ENCODE results near the gene CPA4.
"Not testable (repeated sequence)": the region's sequence is repeated elsewhere in the genome, so short reads cannot be mapped to it uniquely, and the experiment has no call there.

The CPA4 gene

GRCh38 chr7:130304878-130305277 is 11.9 kb downstream of the CPA4 start:
- Mint-ChIP-seq H3K9me3 (no peaks in the 10 kb centered on the region), H3K4me1 (peaks cover 7% of the 10 kb centered on the region), H3K27me3 (no peaks in the 10 kb centered on the region), H3K4me3 (no peak overlapping the region), H3K27ac (no peak overlapping the region)
- ATAC-seq (no peak), DNase-seq (no peak)

GRCh38 chr7:130305433-130306042 is 12.6 kb downstream of the CPA4 start:
- DNase-seq = no peak
- Mint-ChIP-seq H3K27me3 (no peaks in the 10 kb centered on the region), H3K9me3 (no peaks in the 10 kb centered on the region), H3K4me1 (peaks cover 7% of the 10 kb centered on the region), H3K4me3 (no peak overlapping the region), H3K27ac (no peak overlapping the region)
- ATAC-seq = no peak

- Mint-ChIP-seq H3K27me3 (no peaks in the 10 kb centered on the region), H3K27ac (no peak overlapping the region), H3K4me1 (no peaks in the 10 kb centered on the region), H3K4me3 (no peak overlapping the region), H3K9me3 (no peaks in the 10 kb centered on the region)
- DNase-seq (no peak), ATAC-seq (no peak)
Observed at GRCh38 chr7:130309986-130310385, 17.0 kb downstream of the CPA4 start.

GRCh38 chr7:130314305-130314704 is 21.3 kb downstream of the CPA4 start:
- ATAC-seq (no peak), DNase-seq (no peak)

GRCh38 chr7:130319541-130319940 is 26.6 kb downstream of the CPA4 start:
- no peak overlapping the region for H3K4me3 Mint-ChIP-seq

More at GRCh38 chr7:130314305-130314704, 21.3 kb downstream of the CPA4 start:
- Mint-ChIP-seq H3K4me3 (no peak overlapping the region), H3K27me3 (no peaks in the 10 kb centered on the region), H3K4me1 (no peaks in the 10 kb centered on the region), H3K27ac (no peak overlapping the region), H3K9me3 (no peaks in the 10 kb centered on the region)

GRCh38 chr7:130321542-130322229 is 28.7 kb downstream of the CPA4 start:
- not testable (repeated sequence) for H3K27me3 Mint-ChIP-seq, H3K9me3 Mint-ChIP-seq, H3K27ac Mint-ChIP-seq, H3K4me3 Mint-ChIP-seq, DNase-seq, H3K4me1 Mint-ChIP-seq
- ATAC-seq = peak; percentile 39

More at GRCh38 chr7:130319541-130319940, 26.6 kb downstream of the CPA4 start:
- H3K27me3 Mint-ChIP-seq = no peaks in the 10 kb centered on the region
- H3K4me1 Mint-ChIP-seq = no peaks in the 10 kb centered on the region
- ATAC-seq (no peak), DNase-seq (no peak)
- H3K9me3 Mint-ChIP-seq = peaks cover 7% of the 10 kb centered on the region in 2 donors
- no peak overlapping the region for H3K27ac Mint-ChIP-seq

- no peaks in the 10 kb centered on the region for H3K27me3 Mint-ChIP-seq
- no peak for ATAC-seq
- H3K27ac Mint-ChIP-seq = no peak overlapping the region
- no peak for DNase-seq
- H3K9me3 Mint-ChIP-seq = peaks cover 7% of the 10 kb centered on the region in 2 donors
- H3K4me1 Mint-ChIP-seq = no peaks in the 10 kb centered on the region
- no peak overlapping the region for H3K4me3 Mint-ChIP-seq
Observed at GRCh38 chr7:130322615-130323014, 29.7 kb downstream of the CPA4 start.

- no peak overlapping the region for H3K27ac Mint-ChIP-seq
- H3K27me3 Mint-ChIP-seq = no peaks in the 10 kb centered on the region
- no peak overlapping the region for H3K4me3 Mint-ChIP-seq
- no peak for DNase-seq
- H3K4me1 Mint-ChIP-seq = no peaks in the 10 kb centered on the region
- H3K9me3 Mint-ChIP-seq = peaks cover 7% of the 10 kb centered on the region in 2 donors
- ATAC-seq = no peak
Observed at GRCh38 chr7:130324306-130324943, 31.5 kb downstream of the CPA4 start.

GRCh38 chr7:130329681-130330080 is 36.7 kb downstream of the CPA4 start:
- Mint-ChIP-seq H3K4me3 (no peak overlapping the region), H3K27me3 (no peaks in the 10 kb centered on the region), H3K4me1 (no peaks in the 10 kb centered on the region), H3K27ac (no peak overlapping the region), H3K9me3 (no peaks in the 10 kb centered on the region)
- ATAC-seq = no peak
- DNase-seq = no peak

GRCh38 chr7:130332259-130333053 is 39.5 kb downstream of the CPA4 start:
- Mint-ChIP-seq H3K4me1 (no peaks in the 10 kb centered on the region), H3K27me3 (no peaks in the 10 kb centered on the region), H3K9me3 (no peaks in the 10 kb centered on the region), H3K27ac (peak overlapping the region in 1 of 2 donors; percentile 63), H3K4me3 (no peak overlapping the region)
- ATAC-seq (no peak), DNase-seq (no peak)

GRCh38 chr7:130333832-130334231 is 40.9 kb downstream of the CPA4 start:
- no peak for ATAC-seq
- Mint-ChIP-seq H3K9me3 (no peaks in the 10 kb centered on the region), H3K27ac (no peak overlapping the region), H3K4me3 (no peak overlapping the region), H3K4me1 (no peaks in the 10 kb centered on the region), H3K27me3 (no peaks in the 10 kb centered on the region)
- no peak for DNase-seq

GRCh38 chr7:130334274-130334673 is 41.3 kb downstream of the CPA4 start:
- H3K9me3 Mint-ChIP-seq = no peaks in the 10 kb centered on the region
- H3K27ac Mint-ChIP-seq = no peak overlapping the region
- H3K27me3 Mint-ChIP-seq = no peaks in the 10 kb centered on the region
- ATAC-seq = no peak
- no peaks in the 10 kb centered on the region for H3K4me1 Mint-ChIP-seq
- no peak overlapping the region for H3K4me3 Mint-ChIP-seq
- DNase-seq = no peak

- no peak for DNase-seq
- peak overlapping the region in 1 of 2 donors; percentile 23 for H3K27ac Mint-ChIP-seq
- H3K9me3 Mint-ChIP-seq = no peaks in the 10 kb centered on the region
- no peaks in the 10 kb centered on the region for H3K4me1 Mint-ChIP-seq
- no peak for ATAC-seq
- no peaks in the 10 kb centered on the region for H3K27me3 Mint-ChIP-seq
- H3K4me3 Mint-ChIP-seq = no peak overlapping the region
Observed at GRCh38 chr7:130337410-130337971, 44.5 kb downstream of the CPA4 start.

GRCh38 chr7:130338233-130338632 is 45.3 kb downstream of the CPA4 start:
- Mint-ChIP-seq H3K4me1 (no peaks in the 10 kb centered on the region), H3K27ac (no peak overlapping the region), H3K27me3 (no peaks in the 10 kb centered on the region), H3K4me3 (no peak overlapping the region), H3K9me3 (no peaks in the 10 kb centered on the region)
- ATAC-seq = no peak
- no peak for DNase-seq

GRCh38 chr7:130341882-130342281 is 48.9 kb downstream of the CPA4 start:
- ATAC-seq = no peak
- Mint-ChIP-seq H3K9me3 (no peaks in the 10 kb centered on the region), H3K4me3 (no peak overlapping the region), H3K27me3 (no peaks in the 10 kb centered on the region), H3K27ac (no peak overlapping the region), H3K4me1 (no peaks in the 10 kb centered on the region)
- DNase-seq = no peak
